PC-9 (cell line): ENCODE results near the gene VCX.

Experiments
- CTCF ChIP-seq: fragments of 200-600 bp; sonication (generic); conservative IDR thresholded peaks from 2 replicates; pipeline ENCODE4 v1.6.1; 2017; ENCODE audit warnings: mixed run types, antibody characterized with exemption, mild to moderate bottlenecking, moderate library complexity
- EZH2 ChIP-seq: fragments of 200-600 bp; sonication (generic); IDR thresholded peaks from 2 replicates; pipeline ENCODE4 v1.8.0; 2017; ENCODE audit warnings: antibody characterized with exemption, low read depth

- no peak for TF ChIP-seq EZH2
- no peak for TF ChIP-seq CTCF
These were observed 46.7 kb downstream of the VCX start for GRCh38 chrX:7889680-7890079.
